GM20000 (cell line): Measurements from ENCODE around the gene DVL1.

ENCODE experiments used
- DNase-seq: peaks from one replicate; pipeline ENCODE4 v3.0.0; 2012; ENCODE audit warnings: low spot score
- CTCF ChIP-seq: IDR thresholded peaks from 2 replicates; pipeline ENCODE4 v1.5.1; 2012; ENCODE audit warnings: mild to moderate bottlenecking, control low read depth; ENCODE audit errors: extremely low read depth, missing control alignments

Gene DVL1

GRCh38 chr1:1349256-1350012 is at the start of gene DVL1:
DVL1 (minus strand) TSS chr1:1349418; CDS start chr1:1349065, 353 bp downstream.
- DNase-seq: peak; percentile 99
- peak; percentile 54 for TF ChIP-seq CTCF

DNA sequence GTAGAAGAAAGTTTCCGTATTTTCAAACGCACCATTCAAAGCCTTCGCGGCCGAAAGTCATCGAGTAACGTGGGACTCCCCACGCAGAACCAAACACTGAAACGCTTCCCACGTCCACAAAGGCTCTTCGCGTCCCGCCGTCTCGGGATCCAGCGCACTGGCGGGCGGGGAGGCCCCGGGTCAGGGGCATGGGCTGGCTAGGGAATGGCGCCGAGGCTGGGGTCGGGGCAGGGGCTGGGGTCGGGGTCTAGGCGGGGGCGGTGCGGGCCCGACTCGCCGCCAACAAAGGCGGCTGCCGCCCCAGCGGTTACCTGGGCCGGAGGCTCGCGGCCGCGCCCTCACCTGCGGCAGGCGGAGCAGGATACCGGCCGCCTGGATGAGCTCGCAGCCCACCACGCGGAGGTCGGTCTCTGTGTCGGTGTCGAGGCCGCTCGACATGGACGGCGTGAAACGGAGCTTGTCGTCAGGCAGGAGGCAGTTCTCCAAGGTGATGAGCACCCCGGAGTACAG is 49.5 kb upstream of the DVL1 start:
- TF ChIP-seq CTCF: no peak
- DNase-seq: no peak

DNA sequence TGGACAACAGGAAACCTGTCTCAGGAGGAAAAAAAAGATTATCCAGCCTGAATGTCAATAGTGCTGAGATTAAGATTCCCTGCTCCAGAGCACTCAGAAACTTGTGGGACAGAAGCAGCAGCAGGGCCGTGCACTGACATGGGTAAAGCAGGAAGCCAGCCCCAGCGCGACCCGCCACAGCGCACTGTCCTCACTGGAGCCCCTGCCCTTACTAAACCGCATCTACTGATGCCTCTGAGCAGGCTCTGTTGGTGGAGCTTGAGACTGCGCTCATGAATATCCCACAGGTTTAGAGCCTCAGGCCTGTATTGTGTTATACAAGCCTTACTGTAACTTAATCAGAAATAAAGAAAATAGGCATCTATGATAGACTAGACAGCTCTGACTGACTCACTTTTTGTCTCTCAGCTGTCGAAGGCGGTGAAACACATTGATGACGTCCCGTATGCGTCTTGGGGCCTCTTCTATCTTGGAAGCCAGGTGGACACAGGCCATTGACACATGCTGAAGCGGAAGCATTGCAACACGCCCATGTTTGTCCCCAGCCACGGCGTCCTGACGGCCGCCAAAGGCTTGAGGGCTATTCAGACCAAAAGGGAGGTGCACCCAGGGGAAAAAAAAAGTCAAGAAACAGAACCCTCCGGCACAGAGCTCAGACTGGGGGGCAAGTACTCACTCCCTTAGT is 48.8 kb upstream of the DVL1 start:
- no peak for TF ChIP-seq CTCF
- DNase-seq: no peak

- no peak for DNase-seq
- no peak for TF ChIP-seq CTCF
These were observed 45.9 kb upstream of the DVL1 start for GRCh38 chr1:1395166-1395565.

- no peak for TF ChIP-seq CTCF
- DNase-seq: no peak
These were observed 44.9 kb upstream of the DVL1 start for GRCh38 chr1:1394116-1394515.

- DNase-seq: no peak
- no peak for TF ChIP-seq CTCF
These were observed 44.2 kb upstream of the DVL1 start for GRCh38 chr1:1393428-1393827.

GRCh38 chr1:1393014-1393413 is 43.8 kb upstream of the DVL1 start:
- no peak for DNase-seq
- no peak for TF ChIP-seq CTCF
